GM23338 (cell line): ENCODE measurements around the gene TIGAR. TPM values are rescaled to one million over a fixed set of nuclear protein-coding genes. Genes with fewer than 3 reads are reported as not detected.

Source experiments
- ATAC-seq: fragments of 200-7000 bp; cut with Tn5 transposase; 3 replicates; pipeline ENCODE4 v1.9.1; 2020
- DNase-seq: peaks from one replicate; pipeline ENCODE4 v3.0.0-alpha.2; 2015; ENCODE audit warnings: low spot score
- H2AFZ ChIP-seq: fragments of 200-600 bp; sonication (generic); 2 replicates; pipeline ENCODE4 v1.8.0; 2016; ENCODE audit warnings: antibody characterized with exemption, mild to moderate bottlenecking, moderate library complexity
- H3F3A ChIP-seq: fragments of 200-600 bp; sonication (generic); replicated peaks from 2 replicates; pipeline ENCODE4 v1.8.0; 2017; ENCODE audit warnings: antibody characterized with exemption, mixed run types, low read depth
- H3K27ac ChIP-seq: fragments of 200-600 bp; sonication (generic); 2 replicates; pipeline ENCODE4 v1.6.1; 2016; ENCODE audit warnings: low read depth
- H3K27me3 ChIP-seq: fragments of 200-600 bp; sonication (generic); 2 replicates; pipeline ENCODE4 v1.8.0; 2016; ENCODE audit warnings: mild to moderate bottlenecking, mixed run types, moderate library complexity; ENCODE audit not compliant: insufficient read depth
- H3K36me3 ChIP-seq: fragments of 200-600 bp; sonication (generic); 2 replicates; pipeline ENCODE4 v1.8.0; 2016; ENCODE audit warnings: mild to moderate bottlenecking; ENCODE audit not compliant: insufficient read depth
- H3K4me1 ChIP-seq: fragments of 200-600 bp; sonication (generic); 2 replicates; pipeline ENCODE4 v1.8.0; 2016; ENCODE audit warnings: mild to moderate bottlenecking, moderate library complexity; ENCODE audit not compliant: insufficient read depth
- H3K4me2 ChIP-seq: fragments of 200-600 bp; sonication (generic); 2 replicates; pipeline ENCODE4 v1.7.1; 2017; ENCODE audit warnings: mixed run types
- H3K4me3 ChIP-seq: fragments of 200-600 bp; sonication (generic); 2 replicates; pipeline ENCODE4 v1.6.1; 2016; ENCODE audit warnings: mixed run types
- H3K79me2 ChIP-seq: fragments of 200-600 bp; sonication (generic); replicated peaks from 2 replicates; pipeline ENCODE4 v1.8.0; 2017; ENCODE audit warnings: mild to moderate bottlenecking; ENCODE audit not compliant: insufficient read depth
- H3K9me2 ChIP-seq: fragments of 200-600 bp; sonication (generic); 2 replicates; pipeline ENCODE4 v1.8.0; 2017; ENCODE audit not compliant: insufficient read depth
- H4K20me1 ChIP-seq: fragments of 200-600 bp; sonication (generic); replicated peaks from 2 replicates; pipeline ENCODE4 v1.8.0; 2017; ENCODE audit warnings: mild to moderate bottlenecking; ENCODE audit not compliant: insufficient read depth
- H3K27ac Mint-ChIP-seq: 2 replicates; pipeline ENCODE4 v1.8.0; 2020; ENCODE audit warnings: inconsistent platforms, mild to moderate bottlenecking, moderate library complexity, mixed read lengths
- H3K27me3 Mint-ChIP-seq: 3 replicates; pipeline ENCODE4 v1.8.0; 2022; ENCODE audit warnings: low read depth, mild to moderate bottlenecking, moderate library complexity, mixed read lengths, inconsistent platforms; ENCODE audit not compliant: insufficient read depth, poor library complexity
- H3K36me3 Mint-ChIP-seq: 3 replicates; pipeline ENCODE4 v1.8.0; 2021; ENCODE audit warnings: low read depth, mild to moderate bottlenecking, inconsistent platforms, moderate library complexity, mixed read lengths
- H3K4me1 Mint-ChIP-seq: 3 replicates; pipeline ENCODE4 v1.8.0; 2020; ENCODE audit warnings: mild to moderate bottlenecking, inconsistent platforms, mixed read lengths
- H3K4me3 Mint-ChIP-seq: 3 replicates; pipeline ENCODE4 v1.8.0; 2021; ENCODE audit warnings: moderate library complexity, mild to moderate bottlenecking, inconsistent platforms, mixed read lengths
- H3K9me3 Mint-ChIP-seq: 3 replicates; pipeline ENCODE4 v1.8.0; 2020; ENCODE audit warnings: moderate library complexity, mild to moderate bottlenecking, inconsistent platforms, mixed read lengths
- CREB1 ChIP-seq: fragments of 250-450 bp; sonication (Bioruptor Pico); IDR thresholded peaks from 2 replicates; pipeline ENCODE4 v1.5.0; 2020; ENCODE audit warnings: low read depth, mild to moderate bottlenecking, moderate library complexity
- ETS1 ChIP-seq: IDR thresholded peaks from 2 replicates; pipeline ENCODE4 v1.6.1; 2016; ENCODE audit warnings: antibody characterized with exemption
- EZH2 ChIP-seq: fragments of 200-600 bp; sonication (generic); IDR thresholded peaks from one replicate; pipeline ENCODE4 v1.8.0; 2017; ENCODE audit warnings: antibody characterized with exemption, mild to moderate bottlenecking, low read depth; ENCODE audit not compliant: unreplicated experiment
- EZH2phosphoT487 ChIP-seq: fragments of 200-600 bp; sonication (generic); IDR thresholded peaks from one replicate; pipeline ENCODE4 v1.8.1; 2018; ENCODE audit warnings: antibody characterized with exemption; ENCODE audit not compliant: unreplicated experiment
- JUNB ChIP-seq: IDR thresholded peaks from one replicate; pipeline ENCODE4 v1.6.1; 2016; ENCODE audit warnings: antibody characterized with exemption; ENCODE audit not compliant: unreplicated experiment
- NANOG ChIP-seq: IDR thresholded peaks from 2 replicates; pipeline ENCODE4 v1.6.1; 2016; ENCODE audit warnings: antibody characterized with exemption, borderline replicate concordance
- POLR2AphosphoS5 ChIP-seq: IDR thresholded peaks from 2 replicates; pipeline ENCODE4 v1.6.1; 2016; ENCODE audit warnings: antibody characterized with exemption, low read depth
- REST ChIP-seq: IDR thresholded peaks from one replicate; pipeline ENCODE4 v1.6.1; 2018; ENCODE audit warnings: antibody characterized with exemption; ENCODE audit not compliant: unreplicated experiment
- STAT1 ChIP-seq: IDR thresholded peaks from one replicate; pipeline ENCODE4 v1.6.1; 2016; ENCODE audit warnings: antibody characterized with exemption; ENCODE audit not compliant: unreplicated experiment
- ZNF114 ChIP-seq: fragments of 250-450 bp; sonication (Bioruptor Pico); IDR thresholded peaks from 2 replicates; pipeline ENCODE4 v1.5.0; 2020; ENCODE audit warnings: mild to moderate bottlenecking, moderate library complexity
- ZNF331 ChIP-seq: fragments of 250-450 bp; sonication (Bioruptor Pico); IDR thresholded peaks from 2 replicates; pipeline ENCODE4 v1.5.0; 2020; ENCODE audit warnings: low read depth, mild to moderate bottlenecking, moderate library complexity
- polyA plus RNA-seq: library from polyadenylated mRNA; unstranded; fragments of >200 nt; fragmentation: Nextera tagmentation; extraction: Ambion mirVana; gene quantifications from 2 replicates; pipeline ENCODE4 v1.2.1, GENCODE V29; 2016
- total RNA-seq: library from RNA; depleted of rRNA; stranded (reverse); fragments of >200 nt; shearing (Covaris generic); gene quantifications from 2 replicates; pipeline ENCODE4 v1.2.3, GENCODE V29; 2014
- TF ChIP-seq, protein P1 (sequence below): fragments of 250-450 bp; sonication (Bioruptor Pico); IDR thresholded peaks from 2 replicates; pipeline ENCODE4 v1.5.0; 2020; ENCODE audit warnings: mild to moderate bottlenecking, moderate library complexity
- TF ChIP-seq, protein P2 (sequence below), 2 experiments: fragments of 200-600 bp in 1 of 2; sonication (generic) in 1 of 2; conservative IDR thresholded peaks; 2 replicates each; pipeline versions ENCODE4 v1.5.1 to v1.6.1; 2016 to 2017; ENCODE audit warnings: antibody characterized with exemption in 2 of 2, low read depth in 2 of 2, mild to moderate bottlenecking in 2 of 2, moderate library complexity in 1 of 2

The TIGAR gene
- total and polyA plus RNA-seq, 2 experiments from 2014 or later, result 10.4 to 13.3 TPM

DNA sequence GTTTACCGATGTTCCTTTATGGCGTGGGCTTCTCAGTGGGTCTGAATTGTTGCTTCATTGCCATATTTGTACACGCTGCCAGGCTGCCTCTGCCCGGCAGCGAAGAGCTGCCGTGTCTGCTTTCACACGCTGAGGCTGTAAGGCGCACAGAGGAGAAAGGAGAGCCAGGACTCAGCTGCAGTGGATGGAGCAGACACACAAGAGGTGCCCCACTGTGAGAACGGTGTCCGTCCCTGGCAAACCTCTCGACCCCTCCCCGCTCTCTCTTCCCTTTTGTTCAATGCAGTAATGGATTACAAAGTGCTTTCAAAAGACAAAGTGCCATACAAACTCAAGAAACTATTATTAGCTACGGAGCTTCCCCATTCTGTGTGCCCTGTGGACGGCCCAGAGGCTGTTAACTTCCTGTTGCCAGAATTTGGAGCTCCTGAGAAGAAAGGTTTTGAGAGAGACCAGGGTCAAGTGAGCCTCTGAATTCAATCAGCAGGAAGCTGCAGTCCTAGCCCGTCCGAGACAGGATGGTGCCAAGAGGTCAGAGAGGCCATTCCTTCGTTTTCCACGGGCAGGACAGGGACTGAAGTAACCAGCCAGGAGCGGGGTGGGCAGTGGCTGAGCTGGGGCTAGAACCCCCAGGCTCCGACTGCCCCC lies 31.7 kb upstream of the TIGAR start:
- Histone ChIP-seq H3K4me2 (no peak overlapping the region), H3K36me3 (peaks cover 84% of the 10 kb centered on the region), H3K4me1 (peaks cover 4% of the 10 kb centered on the region), H3K79me2 (peaks cover 98% of the 10 kb centered on the region), H3K4me3 (no peak overlapping the region), H2AFZ (no peak overlapping the region), H3F3A (peaks cover 30% of the 10 kb centered on the region), H3K9me2 (no peaks in the 10 kb centered on the region), H4K20me1 (peaks cover 89% of the 10 kb centered on the region), H3K27me3 (no peaks in the 10 kb centered on the region), H3K27ac (0 out of 2 replicates have a peak overlapping the region, but pooled peaks have one; percentile 26)
- Mint-ChIP-seq H3K4me3 (no peak overlapping the region), H3K9me3 (no peaks in the 10 kb centered on the region; the same call in 2 of the 3 replicates), H3K27ac (no peak overlapping the region), H3K4me1 (peaks cover 66% of the 10 kb centered on the region), H3K36me3 (peaks cover 99% of the 10 kb centered on the region), H3K27me3 (peaks cover 23% of the 10 kb centered on the region)
- DNase-seq (no peak), ATAC-seq (no peak)
- TF ChIP-seq EZH2 (no peak), CREB1 (CRISPR knock-in tag) (no peak), ZNF331 (no peak), JUNB (no peak), POLR2AphosphoS5 (no peak), ETS1 (no peak), ZNF114 (CRISPR knock-in tag) (no peak), EZH2phosphoT487 (no peak), STAT1 (no peak), REST (no peak), NANOG (no peak)
- TF ChIP-seq, protein P1, sequence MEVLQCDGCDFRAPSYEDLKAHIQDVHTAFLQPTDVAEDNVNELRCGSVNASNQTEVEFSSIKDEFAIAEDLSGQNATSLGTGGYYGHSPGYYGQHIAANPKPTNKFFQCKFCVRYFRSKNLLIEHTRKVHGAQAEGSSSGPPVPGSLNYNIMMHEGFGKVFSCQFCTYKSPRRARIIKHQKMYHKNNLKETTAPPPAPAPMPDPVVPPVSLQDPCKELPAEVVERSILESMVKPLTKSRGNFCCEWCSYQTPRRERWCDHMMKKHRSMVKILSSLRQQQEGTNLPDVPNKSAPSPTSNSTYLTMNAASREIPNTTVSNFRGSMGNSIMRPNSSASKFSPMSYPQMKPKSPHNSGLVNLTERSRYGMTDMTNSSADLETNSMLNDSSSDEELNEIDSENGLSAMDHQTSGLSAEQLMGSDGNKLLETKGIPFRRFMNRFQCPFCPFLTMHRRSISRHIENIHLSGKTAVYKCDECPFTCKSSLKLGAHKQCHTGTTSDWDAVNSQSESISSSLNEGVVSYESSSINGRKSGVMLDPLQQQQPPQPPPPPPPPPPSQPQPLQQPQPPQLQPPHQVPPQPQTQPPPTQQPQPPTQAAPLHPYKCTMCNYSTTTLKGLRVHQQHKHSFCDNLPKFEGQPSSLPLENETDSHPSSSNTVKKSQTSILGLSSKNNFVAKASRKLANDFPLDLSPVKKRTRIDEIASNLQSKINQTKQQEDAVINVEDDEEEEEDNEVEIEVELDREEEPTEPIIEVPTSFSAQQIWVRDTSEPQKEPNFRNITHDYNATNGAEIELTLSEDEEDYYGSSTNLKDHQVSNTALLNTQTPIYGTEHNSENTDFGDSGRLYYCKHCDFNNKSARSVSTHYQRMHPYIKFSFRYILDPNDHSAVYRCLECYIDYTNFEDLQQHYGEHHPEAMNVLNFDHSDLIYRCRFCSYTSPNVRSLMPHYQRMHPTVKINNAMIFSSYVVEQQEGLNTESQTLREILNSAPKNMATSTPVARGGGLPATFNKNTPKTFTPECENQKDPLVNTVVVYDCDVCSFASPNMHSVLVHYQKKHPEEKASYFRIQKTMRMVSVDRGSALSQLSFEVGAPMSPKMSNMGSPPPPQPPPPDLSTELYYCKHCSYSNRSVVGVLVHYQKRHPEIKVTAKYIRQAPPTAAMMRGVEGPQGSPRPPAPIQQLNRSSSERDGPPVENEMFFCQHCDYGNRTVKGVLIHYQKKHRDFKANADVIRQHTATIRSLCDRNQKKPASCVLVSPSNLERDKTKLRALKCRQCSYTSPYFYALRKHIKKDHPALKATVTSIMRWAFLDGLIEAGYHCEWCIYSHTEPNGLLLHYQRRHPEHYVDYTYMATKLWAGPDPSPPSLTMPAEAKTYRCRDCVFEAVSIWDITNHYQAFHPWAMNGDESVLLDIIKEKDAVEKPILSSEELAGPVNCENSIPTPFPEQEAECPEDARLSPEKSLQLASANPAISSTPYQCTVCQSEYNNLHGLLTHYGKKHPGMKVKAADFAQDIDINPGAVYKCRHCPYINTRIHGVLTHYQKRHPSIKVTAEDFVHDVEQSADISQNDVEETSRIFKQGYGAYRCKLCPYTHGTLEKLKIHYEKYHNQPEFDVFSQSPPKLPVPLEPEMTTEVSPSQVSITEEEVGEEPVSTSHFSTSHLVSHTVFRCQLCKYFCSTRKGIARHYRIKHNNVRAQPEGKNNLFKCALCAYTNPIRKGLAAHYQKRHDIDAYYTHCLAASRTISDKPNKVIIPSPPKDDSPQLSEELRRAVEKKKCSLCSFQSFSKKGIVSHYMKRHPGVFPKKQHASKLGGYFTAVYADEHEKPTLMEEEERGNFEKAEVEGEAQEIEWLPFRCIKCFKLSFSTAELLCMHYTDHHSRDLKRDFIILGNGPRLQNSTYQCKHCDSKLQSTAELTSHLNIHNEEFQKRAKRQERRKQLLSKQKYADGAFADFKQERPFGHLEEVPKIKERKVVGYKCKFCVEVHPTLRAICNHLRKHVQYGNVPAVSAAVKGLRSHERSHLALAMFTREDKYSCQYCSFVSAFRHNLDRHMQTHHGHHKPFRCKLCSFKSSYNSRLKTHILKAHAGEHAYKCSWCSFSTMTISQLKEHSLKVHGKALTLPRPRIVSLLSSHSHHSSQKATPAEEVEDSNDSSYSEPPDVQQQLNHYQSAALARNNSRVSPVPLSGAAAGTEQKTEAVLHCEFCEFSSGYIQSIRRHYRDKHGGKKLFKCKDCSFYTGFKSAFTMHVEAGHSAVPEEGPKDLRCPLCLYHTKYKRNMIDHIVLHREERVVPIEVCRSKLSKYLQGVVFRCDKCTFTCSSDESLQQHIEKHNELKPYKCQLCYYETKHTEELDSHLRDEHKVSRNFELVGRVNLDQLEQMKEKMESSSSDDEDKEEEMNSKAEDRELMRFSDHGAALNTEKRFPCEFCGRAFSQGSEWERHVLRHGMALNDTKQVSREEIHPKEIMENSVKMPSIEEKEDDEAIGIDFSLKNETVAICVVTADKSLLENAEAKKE (CRISPR knock-in tag), result no peak
- TF ChIP-seq, protein P2, sequence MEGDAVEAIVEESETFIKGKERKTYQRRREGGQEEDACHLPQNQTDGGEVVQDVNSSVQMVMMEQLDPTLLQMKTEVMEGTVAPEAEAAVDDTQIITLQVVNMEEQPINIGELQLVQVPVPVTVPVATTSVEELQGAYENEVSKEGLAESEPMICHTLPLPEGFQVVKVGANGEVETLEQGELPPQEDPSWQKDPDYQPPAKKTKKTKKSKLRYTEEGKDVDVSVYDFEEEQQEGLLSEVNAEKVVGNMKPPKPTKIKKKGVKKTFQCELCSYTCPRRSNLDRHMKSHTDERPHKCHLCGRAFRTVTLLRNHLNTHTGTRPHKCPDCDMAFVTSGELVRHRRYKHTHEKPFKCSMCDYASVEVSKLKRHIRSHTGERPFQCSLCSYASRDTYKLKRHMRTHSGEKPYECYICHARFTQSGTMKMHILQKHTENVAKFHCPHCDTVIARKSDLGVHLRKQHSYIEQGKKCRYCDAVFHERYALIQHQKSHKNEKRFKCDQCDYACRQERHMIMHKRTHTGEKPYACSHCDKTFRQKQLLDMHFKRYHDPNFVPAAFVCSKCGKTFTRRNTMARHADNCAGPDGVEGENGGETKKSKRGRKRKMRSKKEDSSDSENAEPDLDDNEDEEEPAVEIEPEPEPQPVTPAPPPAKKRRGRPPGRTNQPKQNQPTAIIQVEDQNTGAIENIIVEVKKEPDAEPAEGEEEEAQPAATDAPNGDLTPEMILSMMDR (conservative IDR thresholded peaks at IDR 0.05; ENCODE audit: low read depth in 2 of 2), result no peak
